ENCODE results near the gene ROR1.
"Not testable (repeated sequence)": the region's sequence is repeated elsewhere in the genome, so short reads cannot be mapped to it uniquely, and the experiment has no call there.

The ROR1 gene

DNA sequence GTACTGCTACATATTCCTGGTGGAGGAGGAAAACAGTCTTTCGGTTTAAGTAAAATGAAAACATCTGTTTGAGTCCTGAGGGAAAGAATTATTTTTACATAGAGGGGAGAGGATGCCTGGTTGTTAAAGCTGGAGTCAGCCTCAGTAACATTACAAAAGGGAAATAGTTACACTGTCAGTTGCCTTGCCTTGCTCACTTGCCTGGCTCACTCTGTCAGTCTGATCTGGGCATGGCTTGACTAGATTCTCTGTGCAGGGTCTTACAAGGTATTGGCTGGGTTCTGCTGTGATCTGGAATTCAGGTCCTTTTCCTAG lies 421.2 kb downstream of the ROR1 start:
- DNase-seq = no peak

- DNase-seq = no peak
Measured at GRCh38 chr1:64196074-64196870, 422.5 kb downstream of the ROR1 start.

- peak; percentile 57 for DNase-seq
Measured at GRCh38 chr1:64197076-64197475, 423.3 kb downstream of the ROR1 start.

DNA sequence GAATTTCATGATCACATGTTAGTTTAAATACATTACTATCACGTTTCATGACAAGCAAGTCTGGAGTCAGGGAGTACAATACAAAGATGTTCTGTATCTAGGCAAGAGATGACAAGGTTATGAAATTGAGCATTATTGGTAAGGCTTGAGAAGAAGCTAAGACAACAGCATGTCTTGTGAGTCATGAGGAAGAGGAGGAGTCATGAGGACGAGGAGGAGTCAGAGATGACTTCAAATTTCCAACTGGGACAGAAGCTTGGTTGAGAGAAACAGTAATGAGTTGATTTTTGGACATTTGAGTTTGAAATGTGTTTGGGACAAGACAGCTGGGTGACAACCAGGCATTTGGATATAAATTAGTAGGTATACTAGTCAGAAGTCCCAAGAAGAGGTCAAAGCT lies 425.3 kb downstream of the ROR1 start:
- DNase-seq = no peak

DNA sequence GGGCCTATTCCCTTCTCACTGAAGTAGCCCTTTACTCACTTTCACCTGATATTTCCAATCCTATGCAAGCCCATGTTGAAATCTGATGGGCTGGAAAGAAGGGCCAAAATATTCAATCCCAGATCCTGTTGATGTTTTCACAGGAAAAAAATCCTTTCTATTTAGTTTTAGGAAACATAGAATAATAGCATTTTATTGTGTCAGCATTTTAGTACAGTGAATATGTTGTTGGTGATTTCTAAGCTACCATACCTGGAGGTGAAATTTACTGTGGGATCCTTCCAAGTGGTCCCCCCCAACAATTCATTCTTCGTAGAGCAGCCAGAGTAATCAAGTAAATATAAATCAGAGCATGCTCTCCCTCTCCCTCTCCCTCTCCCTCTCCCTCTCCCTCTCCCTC lies 426.2 kb downstream of the ROR1 start:
- no peak for DNase-seq

DNA sequence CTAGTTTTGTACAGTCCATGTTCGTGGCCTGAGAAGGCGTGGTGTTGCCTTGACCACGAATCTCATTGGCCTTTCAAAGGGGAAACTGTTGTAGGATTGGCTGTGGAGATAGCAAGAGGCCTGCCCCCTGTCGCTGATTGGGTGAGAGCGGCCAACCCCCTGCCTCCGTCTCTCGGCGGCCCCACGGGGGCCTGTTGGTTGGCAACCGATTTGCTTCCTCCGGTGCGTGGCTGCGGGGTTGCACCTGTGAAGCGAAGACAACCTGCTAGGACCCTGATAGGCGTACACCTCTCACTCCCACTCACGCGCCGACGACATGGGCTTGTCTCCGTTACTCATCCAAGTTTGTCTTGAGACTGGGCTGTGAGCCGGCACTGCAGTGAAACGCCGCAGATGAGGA lies 429.6 kb downstream of the ROR1 start, which contains the start of gene UBE2U:
Gene UBE2U (plus strand): TSS at position 204 of the 400 bp plus-strand sequence. CDS start 428 bp downstream, outside the sequence.
- no peak for DNase-seq

- no peak for DNase-seq
Measured at GRCh38 chr1:64209221-64209620, 435.4 kb downstream of the ROR1 start.

GRCh38 chr1:64212031-64212430 lies 438.2 kb downstream of the ROR1 start:
- no peak for DNase-seq

DNA sequence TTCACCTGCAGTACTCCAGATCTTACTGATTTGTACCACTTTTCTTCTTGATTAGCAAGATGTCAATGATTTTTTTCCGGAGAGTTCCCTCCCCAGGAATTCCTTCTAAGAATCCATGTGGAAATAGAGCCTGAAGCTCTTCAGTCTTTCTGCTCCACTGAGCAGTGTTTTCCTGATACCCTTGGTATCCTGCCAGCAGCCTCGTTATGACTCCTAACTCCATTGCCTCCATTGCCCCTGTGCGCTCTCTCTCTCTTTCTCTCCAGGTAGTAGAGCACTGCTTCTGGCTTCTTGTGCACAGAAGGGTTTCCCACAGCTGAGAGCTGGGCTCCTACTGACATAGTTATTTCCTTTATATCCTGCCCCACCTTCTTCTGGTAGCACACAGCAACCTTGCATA lies 441.8 kb downstream of the ROR1 start:
- no peak for DNase-seq

- no peak for DNase-seq
Measured at GRCh38 chr1:64220241-64220640, 446.4 kb downstream of the ROR1 start.

GRCh38 chr1:64223329-64224151 lies 449.7 kb downstream of the ROR1 start:
- DNase-seq = no peak

- DNase-seq = not testable (repeated sequence)
Measured at GRCh38 chr1:64224236-64224635, 450.4 kb downstream of the ROR1 start.

DNA sequence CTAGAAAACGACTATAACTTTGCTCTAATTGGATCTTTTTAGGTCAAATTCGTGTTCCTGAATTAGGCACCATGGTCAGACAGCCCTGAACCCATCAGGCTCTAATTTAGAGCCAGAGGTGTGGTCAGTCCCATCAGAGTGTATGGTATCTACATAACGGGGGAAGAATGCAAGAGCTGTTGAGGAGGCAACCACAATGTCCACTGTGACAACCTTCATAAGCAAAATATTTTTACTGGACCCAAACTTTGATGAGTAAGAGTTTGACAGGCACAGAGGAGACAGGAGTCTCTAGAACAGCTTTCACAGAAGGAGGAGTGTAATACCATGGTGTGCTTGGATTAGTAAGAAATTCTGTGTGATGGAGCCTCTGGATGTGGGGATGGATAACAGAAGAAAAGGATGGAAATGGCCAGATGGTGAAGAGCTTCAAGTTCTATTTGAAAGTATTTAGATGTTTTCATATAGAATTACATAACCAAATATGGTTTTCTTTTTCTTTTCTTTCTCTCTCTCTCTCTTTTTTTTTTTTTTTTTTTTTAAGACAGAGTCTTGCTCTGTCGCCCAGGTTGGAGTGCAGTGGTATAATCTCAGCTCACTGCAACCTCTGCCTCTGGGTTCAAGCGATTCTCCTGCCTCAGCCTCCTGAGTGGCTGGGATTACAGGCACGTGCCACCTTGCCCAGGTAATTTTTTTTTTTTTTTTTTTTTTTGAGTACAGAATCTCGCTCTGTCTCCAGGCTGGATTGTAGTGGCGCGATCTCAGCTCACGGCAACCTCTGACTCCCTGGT lies 454.5 kb downstream of the ROR1 start:
- DNase-seq = no peak

- no peak for DNase-seq
Measured at GRCh38 chr1:64229307-64229706, 455.5 kb downstream of the ROR1 start.

Measured in RPMI8226 (cell line).